Activated naive CD4-positive, alpha-beta T cell treated with anti-CD3 and anti-CD28 coated beads, Interleukin-2, amount 10 ng/mL, durations not matched to agents 7 days and 5 days (primary cell): ENCODE results near the gene SNUPN.
"Not testable (repeated sequence)": the region's sequence is repeated elsewhere in the genome, so short reads cannot be mapped to it uniquely, and the experiment has no call there.

Source experiments
- CTCF ChIA-PET: fragments of 350-600 bp; sonication (Branson Sonifier 250); formaldehyde crosslinking; loops from one replicate; lab custom pipeline; 2021; ENCODE audit warnings: antibody characterized with exemption; lab: Charles Lee
- DNase-seq: peaks from one replicate; pipeline ENCODE4 v3.0.0-alpha.2; 2020
- H3K27ac Mint-ChIP-seq: one replicate; pipeline ENCODE4 v1.8.0; 2021; ENCODE audit warnings: mild to moderate bottlenecking, moderate library complexity, mixed read lengths
- H3K27me3 Mint-ChIP-seq: one replicate; pipeline ENCODE4 v1.8.0; 2021; ENCODE audit warnings: mild to moderate bottlenecking, mixed read lengths
- H3K36me3 Mint-ChIP-seq: one replicate; pipeline ENCODE4 v1.8.0; 2021; ENCODE audit warnings: mixed read lengths
- H3K4me1 Mint-ChIP-seq: one replicate; pipeline ENCODE4 v1.8.0; 2021; ENCODE audit warnings: mixed read lengths
- H3K4me3 Mint-ChIP-seq: one replicate; pipeline ENCODE4 v1.8.0; 2021; ENCODE audit warnings: mild to moderate bottlenecking, moderate library complexity, mixed read lengths
- H3K9me3 Mint-ChIP-seq: one replicate; pipeline ENCODE4 v1.8.0; 2021; ENCODE audit warnings: mixed read lengths

SNUPN gene

DNA sequence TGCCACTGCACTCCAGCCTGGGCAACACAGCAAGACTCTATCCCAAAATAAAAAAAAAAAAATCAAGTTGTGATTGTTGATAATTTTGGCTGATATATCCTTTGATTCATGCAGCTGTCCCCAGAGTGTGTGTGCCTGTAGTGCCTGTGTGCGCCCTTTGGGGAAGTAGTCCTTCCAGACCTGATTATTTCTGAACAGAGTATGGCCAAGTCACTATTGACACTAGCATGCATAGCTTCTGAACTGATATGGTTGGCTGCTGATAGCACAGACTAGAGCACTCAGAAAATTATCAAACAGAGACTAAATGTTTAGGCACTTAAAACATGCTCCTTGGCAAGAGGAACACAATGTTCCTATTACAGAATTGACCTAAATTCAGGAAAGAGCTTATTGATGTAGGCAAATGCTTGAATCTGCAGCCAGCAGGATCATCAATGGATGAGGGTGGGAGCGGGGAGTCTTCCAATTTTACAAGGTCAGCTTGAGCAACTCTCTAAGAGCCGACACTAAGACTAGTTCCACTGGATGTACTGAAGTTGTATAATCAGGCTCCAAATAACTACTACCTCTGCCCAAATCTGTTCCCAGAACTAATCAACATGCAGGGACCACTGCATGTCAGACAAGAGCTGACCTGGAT, 28.7 kb downstream of the SNUPN start:
- Mint-ChIP-seq H3K9me3 (no peaks in the 10 kb centered on the region), H3K27ac (peak overlapping the region; percentile 90), H3K36me3 (peaks cover 63% of the 10 kb centered on the region), H3K4me1 (peaks cover 42% of the 10 kb centered on the region), H3K27me3 (no peaks in the 10 kb centered on the region), H3K4me3 (peak overlapping the region; percentile 56)
- no peak for DNase-seq
- CTCF ChIA-PET = interaction anchor here (0.6 to 4.5 kb wide), 19 partner anchors 9 to 229 kb away, joined by 3 to 61 read pairs (median 5); partner anchors contain the start of genes IMP3, MAN2C1, PTPN9 and SIN3A

DNA sequence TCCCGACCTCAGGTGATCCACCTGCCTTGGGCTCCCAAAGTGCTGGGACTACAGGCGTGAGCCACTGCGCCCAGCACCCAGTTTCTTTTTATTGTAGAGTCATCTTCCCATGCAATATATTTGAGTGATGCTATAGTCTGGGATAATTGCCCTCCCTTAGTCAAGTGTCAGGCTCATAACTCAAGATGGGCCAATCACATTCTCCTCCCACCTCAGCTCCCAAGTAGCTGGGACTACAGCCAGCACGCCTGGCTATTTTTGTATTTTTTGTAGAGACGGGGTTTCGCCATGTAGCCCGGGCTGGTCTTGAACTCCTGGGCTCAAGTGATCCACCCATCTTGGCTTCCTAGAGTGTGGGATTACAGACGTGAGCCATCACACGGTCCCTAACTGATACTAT, 31.2 kb downstream of the SNUPN start:
- Mint-ChIP-seq H3K27ac (no peak overlapping the region), H3K4me1 (peaks cover 53% of the 10 kb centered on the region), H3K27me3 (no peaks in the 10 kb centered on the region), H3K9me3 (no peaks in the 10 kb centered on the region), H3K4me3 (no peak overlapping the region), H3K36me3 (peaks cover 51% of the 10 kb centered on the region)
- no peak for DNase-seq
- CTCF ChIA-PET = no interaction called here

DNA sequence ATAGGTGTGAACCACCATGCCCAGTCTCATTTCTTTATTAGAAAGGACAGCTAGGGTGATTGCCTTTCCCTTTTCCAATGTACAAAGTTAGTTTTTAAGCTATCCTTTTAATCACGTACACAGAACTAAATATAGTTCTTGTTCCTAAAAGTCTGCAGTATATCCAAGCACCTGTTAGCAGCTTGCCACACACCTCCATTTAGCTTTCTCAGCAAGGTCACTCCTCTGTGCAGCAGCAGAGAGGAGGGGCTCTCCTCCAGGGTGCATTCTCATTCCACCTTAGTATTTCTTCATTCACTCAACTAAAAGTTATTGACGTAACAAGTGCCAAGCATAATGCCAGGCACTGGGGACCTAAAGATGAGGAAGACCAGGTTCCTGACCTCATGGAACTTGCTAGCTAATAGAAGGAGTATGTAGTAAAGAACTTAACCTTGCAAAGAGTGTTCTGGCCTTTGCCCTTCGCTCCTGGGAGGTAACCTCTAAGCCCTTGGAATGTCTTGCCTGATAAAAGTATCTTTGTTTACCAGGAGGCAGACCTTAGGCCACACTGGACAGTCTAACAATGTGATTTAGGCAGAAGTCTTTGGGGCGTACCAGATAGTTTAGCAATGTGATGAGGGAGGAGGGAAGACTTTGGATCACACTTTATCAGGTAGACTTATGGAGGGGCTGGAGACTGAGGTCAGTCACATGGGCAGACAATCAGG, 33.7 kb downstream of the SNUPN start:
- Mint-ChIP-seq H3K9me3 (no peaks in the 10 kb centered on the region), H3K27ac (no peak overlapping the region), H3K4me3 (no peak overlapping the region), H3K4me1 (peaks cover 36% of the 10 kb centered on the region), H3K36me3 (peaks cover 48% of the 10 kb centered on the region), H3K27me3 (no peaks in the 10 kb centered on the region)
- CTCF ChIA-PET = no interaction called here
- DNase-seq = no peak

DNA sequence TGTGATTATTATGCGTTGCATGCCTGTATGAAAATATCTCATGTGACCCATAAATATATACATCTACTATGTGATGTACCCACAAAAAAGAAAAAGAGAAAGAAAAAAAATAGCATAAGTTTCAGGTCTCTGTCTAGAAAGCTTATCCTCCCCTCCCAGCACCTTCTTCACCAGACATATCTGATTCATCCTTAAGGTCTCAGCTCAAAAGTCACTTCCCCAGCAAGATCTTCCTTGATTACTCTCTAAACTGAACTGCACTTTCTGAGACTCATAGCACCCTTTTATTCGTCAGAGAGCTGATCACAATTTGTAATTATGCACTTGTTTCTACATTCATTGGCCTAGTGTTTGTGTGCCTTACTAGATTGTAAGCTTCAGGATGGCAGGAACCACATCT, 35.3 kb downstream of the SNUPN start:
- no peaks in the 10 kb centered on the region for H3K9me3 Mint-ChIP-seq
- no peaks in the 10 kb centered on the region for H3K27me3 Mint-ChIP-seq
- CTCF ChIA-PET = interaction anchor here (1.0 kb wide), 1 partner anchor 81 kb away, joined by 3 read pairs; no protein-coding TSS in a partner anchor
- H3K36me3 Mint-ChIP-seq = peaks cover 37% of the 10 kb centered on the region
- no peak for DNase-seq
- no peak overlapping the region for H3K4me3 Mint-ChIP-seq
- H3K27ac Mint-ChIP-seq = peak overlapping the region; percentile 3
- H3K4me1 Mint-ChIP-seq = peaks cover 24% of the 10 kb centered on the region

DNA sequence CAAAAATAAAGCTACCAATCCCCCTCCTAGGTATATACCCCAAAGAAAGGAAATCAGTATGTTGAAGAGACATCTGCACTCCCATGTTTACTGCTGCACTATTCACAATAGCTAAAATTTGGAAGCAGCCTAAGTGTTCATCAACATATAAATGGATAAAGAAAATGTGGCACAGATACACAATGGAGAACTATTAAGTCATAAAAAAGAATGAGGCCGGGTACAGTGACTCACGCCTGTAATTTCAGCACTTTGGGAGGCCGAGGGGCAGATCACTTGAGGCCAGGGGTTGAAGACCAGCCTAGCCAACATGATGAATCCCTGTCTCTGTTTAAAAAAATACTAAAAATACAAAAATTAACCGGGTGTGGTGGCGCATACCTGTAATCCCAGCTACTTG, 36.5 kb downstream of the SNUPN start:
- no peak overlapping the region for H3K27ac Mint-ChIP-seq
- no peak overlapping the region for H3K4me3 Mint-ChIP-seq
- CTCF ChIA-PET = interaction anchor here (3.0 kb wide), 1 partner anchor 8 kb away, joined by 9 read pairs; no protein-coding TSS in a partner anchor
- H3K9me3 Mint-ChIP-seq = no peaks in the 10 kb centered on the region
- DNase-seq = no peak
- H3K27me3 Mint-ChIP-seq = no peaks in the 10 kb centered on the region
- H3K36me3 Mint-ChIP-seq = peaks cover 30% of the 10 kb centered on the region
- peaks cover 24% of the 10 kb centered on the region for H3K4me1 Mint-ChIP-seq

DNA sequence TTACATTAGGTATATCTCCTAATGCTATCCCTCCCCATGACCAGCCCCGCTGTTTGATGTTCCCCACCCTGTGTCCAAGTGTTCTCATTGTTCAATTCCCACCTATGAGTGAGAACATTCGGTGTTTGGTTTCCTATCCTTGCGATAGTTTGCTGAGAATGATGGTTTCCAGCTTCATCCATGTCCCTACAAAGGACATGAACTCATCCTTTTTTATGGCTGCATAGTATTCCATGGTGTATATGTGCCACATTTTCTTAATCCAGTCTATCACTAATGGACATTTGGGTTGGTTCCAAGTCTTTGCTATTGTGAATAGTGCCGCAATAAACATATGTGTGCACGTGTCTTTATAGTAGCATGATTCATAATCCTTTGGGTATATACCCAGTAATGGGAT, 39.1 kb downstream of the SNUPN start:
- not testable (repeated sequence) for H3K4me3 Mint-ChIP-seq

DNA sequence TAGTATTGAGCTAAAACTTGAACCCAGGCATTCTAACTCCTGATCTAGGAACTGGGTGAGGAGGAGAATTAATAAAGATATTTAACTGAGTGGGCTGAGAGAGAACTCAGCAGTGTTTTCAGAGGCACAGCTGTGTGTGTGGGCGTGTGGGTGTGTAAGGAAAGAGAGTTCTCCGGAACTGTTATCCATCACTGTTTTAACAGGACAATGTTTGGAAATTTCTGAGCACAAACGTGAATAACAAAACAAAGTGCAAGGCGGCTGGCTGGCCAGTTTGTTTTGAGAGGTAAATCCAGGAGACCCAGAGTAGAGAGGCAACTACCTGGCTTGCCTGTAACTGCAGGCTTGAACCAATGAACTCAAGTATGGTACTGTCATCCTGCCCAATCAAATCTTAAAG, 41.4 kb downstream of the SNUPN start:
- Mint-ChIP-seq H3K9me3 (no peaks in the 10 kb centered on the region), H3K36me3 (peaks cover 20% of the 10 kb centered on the region), H3K27ac (no peak overlapping the region), H3K27me3 (no peaks in the 10 kb centered on the region), H3K4me1 (peaks cover 18% of the 10 kb centered on the region), H3K4me3 (no peak overlapping the region)
- CTCF ChIA-PET = interaction anchor here (1.5 kb wide), 1 partner anchor 14 kb away, joined by 6 read pairs; no protein-coding TSS in a partner anchor
- DNase-seq = no peak

More for the DNA sequence above, 39.1 kb downstream of the SNUPN start:
- H3K9me3 Mint-ChIP-seq, H3K27me3 Mint-ChIP-seq, H3K27ac Mint-ChIP-seq, DNase-seq, CTCF ChIA-PET: not testable (repeated sequence)
- peaks cover 22% of the 10 kb centered on the region for H3K36me3 Mint-ChIP-seq
- H3K4me1 Mint-ChIP-seq = peaks cover 20% of the 10 kb centered on the region

DNA sequence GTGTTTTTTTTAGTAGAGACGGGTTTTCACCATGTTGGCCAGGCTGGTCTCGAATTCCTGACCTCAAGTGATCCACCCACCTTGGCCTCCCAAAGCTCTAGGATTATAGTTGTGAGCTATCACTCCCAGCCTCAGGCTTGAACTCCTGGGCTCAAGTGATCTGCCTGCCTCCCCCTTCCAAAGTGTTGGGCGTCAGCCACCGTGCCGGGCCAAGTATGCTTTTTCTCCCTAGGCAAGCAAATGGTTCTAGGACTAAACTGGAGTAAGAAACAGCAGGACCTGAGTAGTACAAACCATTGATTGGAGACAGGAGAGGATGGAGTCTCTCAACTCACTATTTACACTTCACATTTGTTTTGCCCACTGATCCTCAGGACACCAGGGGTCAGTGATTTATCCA, 41.8 kb downstream of the SNUPN start:
- no peaks in the 10 kb centered on the region for H3K27me3 Mint-ChIP-seq

DNA sequence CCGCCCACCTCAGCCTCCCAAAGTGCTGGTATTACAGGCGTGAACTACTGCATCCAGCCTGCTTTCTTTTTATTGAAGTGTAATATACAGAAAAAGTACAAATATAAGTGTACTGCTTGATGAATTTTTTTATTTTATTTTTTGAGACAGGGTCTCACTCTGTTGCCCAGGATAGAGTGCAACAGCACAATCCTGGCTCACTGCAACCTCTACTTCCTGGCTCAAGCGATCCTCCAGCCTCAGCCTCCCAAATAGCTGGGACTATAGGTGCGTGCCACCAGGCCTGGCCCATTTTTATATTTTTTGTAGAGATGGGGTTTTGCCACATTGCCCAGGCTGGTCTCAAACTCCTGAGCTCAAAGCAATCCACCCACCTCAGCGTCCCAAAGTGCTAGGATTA, 42.6 kb downstream of the SNUPN start:
- H3K4me3 Mint-ChIP-seq, H3K27me3 Mint-ChIP-seq, H3K9me3 Mint-ChIP-seq, DNase-seq, H3K27ac Mint-ChIP-seq: not testable (repeated sequence)
- H3K4me1 Mint-ChIP-seq = peaks cover 12% of the 10 kb centered on the region
- peaks cover 16% of the 10 kb centered on the region for H3K36me3 Mint-ChIP-seq
- CTCF ChIA-PET = interaction anchor here (1.5 kb wide), 1 partner anchor 15 kb away, joined by 6 read pairs; no protein-coding TSS in a partner anchor

More for the DNA sequence above, 41.8 kb downstream of the SNUPN start:
- no peaks in the 10 kb centered on the region for H3K9me3 Mint-ChIP-seq
- H3K4me1 Mint-ChIP-seq = peaks cover 16% of the 10 kb centered on the region
- H3K36me3 Mint-ChIP-seq = peaks cover 17% of the 10 kb centered on the region
- H3K4me3 Mint-ChIP-seq = no peak overlapping the region
- no peak overlapping the region for H3K27ac Mint-ChIP-seq
- CTCF ChIA-PET = interaction anchor here (1.5 kb wide), 1 partner anchor 14 kb away, joined by 6 read pairs; no protein-coding TSS in a partner anchor
- DNase-seq = no peak

DNA sequence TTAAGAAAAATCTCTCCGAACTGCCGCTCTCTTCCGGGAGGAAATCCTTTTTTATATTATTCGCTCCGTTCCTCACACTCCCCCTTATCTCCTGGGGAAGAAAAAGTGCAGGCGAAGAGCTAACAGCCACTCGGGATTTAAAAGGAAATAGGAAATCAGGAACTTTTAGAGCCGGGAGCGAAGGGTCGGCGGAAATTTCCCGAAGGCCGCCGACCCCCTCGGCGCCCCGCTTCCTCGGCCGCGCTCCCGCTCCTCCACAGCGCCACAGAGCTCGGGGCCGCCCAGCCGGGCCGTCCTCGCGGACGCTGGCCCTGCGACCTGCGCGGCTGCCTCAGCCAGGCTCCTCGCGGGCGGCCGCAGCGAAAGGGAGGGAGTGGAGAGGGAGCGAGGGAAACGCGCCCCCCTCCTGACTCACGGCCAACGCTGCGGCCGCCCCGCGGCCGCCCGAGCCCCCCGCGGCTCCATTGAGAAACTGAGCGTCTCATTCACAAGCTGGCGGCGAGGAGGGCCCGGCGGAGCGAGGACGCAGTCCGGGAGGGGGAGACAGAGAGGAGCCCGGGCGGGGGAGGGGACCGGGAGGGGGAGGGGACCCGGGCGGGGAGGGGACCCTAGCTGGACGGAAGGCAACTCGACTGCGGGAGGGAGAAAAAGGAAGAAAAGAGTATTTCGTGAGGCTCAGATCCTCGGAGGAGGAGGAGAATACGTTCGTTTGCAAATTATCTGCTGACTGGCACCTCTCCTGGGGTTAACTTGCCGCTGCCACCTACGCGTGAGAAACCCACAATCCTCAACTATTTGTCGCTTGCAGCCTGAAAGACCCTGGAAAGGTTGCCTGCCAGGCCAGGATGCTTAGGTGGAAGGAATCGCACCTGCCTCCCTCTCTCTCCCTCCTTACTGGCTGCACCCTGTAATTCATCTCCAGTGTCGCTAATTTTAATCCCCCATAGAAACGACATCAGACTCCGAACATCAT, 46.3 kb downstream of the SNUPN start, which contains the start of gene PTPN9:
PTPN9 (minus strand) TSS at position 368 of the 973 bp plus-strand sequence. CDS start 539 bp downstream, outside the sequence.
- Mint-ChIP-seq H3K9me3 (no peaks in the 10 kb centered on the region), H3K27me3 (no peaks in the 10 kb centered on the region), H3K4me1 (peaks cover 29% of the 10 kb centered on the region), H3K4me3 (peak within 1 kb of the TSS; percentile 92), H3K36me3 (peaks cover 7% of the 10 kb centered on the region), H3K27ac (peak within 1 kb of the TSS; percentile 88)
- CTCF ChIA-PET = interaction anchor here (0.7 to 2.6 kb wide), 9 partner anchors 13 to 126 kb away, joined by 3 to 15 read pairs (median 4); partner anchors contain the start of genes IMP3 and SNUPN
- DNase-seq = peak; percentile 84

DNA sequence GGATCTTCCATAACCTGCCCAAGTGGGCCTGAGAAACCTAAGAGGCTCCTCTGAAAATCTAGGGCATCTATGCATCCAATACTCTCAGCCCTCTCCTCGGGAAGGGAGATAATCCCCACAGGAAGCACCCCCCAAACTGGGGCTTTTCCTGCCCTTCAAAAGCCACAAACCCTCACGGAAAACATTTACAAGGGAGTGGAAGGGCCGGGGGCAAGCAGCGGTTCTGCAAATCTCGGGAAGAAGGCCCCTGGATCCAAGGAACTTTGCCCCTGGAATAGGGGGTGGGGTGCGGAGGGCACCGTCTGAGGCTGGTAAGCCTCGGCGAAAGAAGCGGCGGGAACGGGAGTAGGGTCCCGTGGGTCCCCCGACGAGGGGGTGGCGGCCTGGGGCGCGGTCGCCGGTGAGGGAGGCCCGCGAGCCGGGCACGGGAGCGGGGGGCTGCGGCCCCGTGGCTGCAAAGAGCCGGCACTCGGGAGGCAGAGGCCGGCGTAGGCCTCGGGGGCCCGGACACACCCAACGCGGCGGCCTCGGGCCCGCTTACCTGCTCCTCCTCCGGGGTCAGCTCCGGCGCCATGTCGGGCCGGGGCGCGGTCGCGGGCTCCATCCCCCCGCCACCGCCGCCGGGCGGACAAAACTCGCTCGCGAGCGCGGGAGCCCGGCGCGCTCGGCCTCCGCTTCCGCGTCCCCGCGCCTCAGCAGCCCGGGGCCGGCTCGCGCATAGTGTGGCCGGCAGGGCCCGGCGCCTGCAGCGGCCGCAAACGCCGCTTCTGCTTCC, 47.2 kb downstream of the SNUPN start:
- H3K27me3 Mint-ChIP-seq = no peaks in the 10 kb centered on the region
- peaks cover 10% of the 10 kb centered on the region for H3K36me3 Mint-ChIP-seq
- peak; percentile 44 for DNase-seq
- peak overlapping the region; percentile 88 for H3K27ac Mint-ChIP-seq
- H3K9me3 Mint-ChIP-seq = no peaks in the 10 kb centered on the region
- CTCF ChIA-PET = interaction anchor here (0.7 to 2.6 kb wide), 7 partner anchors 19 to 125 kb away, joined by 3 to 15 read pairs (median 5); partner anchors contain the start of genes IMP3 and SNUPN
- peak overlapping the region; percentile 92 for H3K4me3 Mint-ChIP-seq
- H3K4me1 Mint-ChIP-seq = peaks cover 35% of the 10 kb centered on the region

DNA sequence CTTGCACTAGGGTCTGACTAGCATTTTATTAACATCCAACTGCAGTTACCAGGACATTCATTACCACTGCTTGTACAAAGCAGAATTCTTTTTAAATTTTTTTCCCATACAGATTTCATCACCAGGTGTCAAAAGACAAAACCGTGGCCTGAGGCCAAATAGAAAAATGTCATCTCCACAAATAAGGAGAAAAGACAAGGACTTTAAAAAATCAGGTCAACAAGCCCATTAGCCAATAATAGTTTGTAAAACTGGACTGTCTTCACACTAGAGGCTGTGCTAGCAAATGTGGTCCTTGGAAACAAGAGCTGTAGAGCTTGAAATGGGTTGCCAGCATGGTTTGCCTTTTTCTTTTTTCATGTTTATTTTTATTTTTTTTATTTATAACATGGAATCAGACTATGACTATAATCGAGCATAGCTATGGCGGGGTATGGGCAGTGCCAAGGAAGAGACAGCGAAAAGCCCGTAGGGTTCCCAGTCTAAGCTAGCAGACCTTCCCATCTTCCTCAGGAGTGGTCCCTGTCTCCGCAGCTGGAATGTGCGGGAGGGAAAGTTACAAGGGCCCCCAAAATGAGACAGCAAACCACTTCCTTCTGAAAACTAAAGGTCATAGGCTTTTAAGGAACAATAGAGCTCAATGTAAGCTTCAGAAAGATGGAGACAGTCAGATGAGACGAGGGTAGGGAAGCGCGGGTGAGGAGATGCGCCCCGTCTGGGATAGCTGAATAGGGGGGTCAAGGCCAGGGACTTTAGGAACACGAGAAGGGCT, 47.9 kb downstream of the SNUPN start:
- Mint-ChIP-seq H3K27me3 (no peaks in the 10 kb centered on the region), H3K4me1 (peaks cover 38% of the 10 kb centered on the region)
- no peak for DNase-seq

More for the DNA sequence above, 47.9 kb downstream of the SNUPN start:
- H3K27ac Mint-ChIP-seq = peak overlapping the region; percentile 85
- peaks cover 10% of the 10 kb centered on the region for H3K36me3 Mint-ChIP-seq
- H3K4me3 Mint-ChIP-seq = peak overlapping the region; percentile 92
- H3K9me3 Mint-ChIP-seq = no peaks in the 10 kb centered on the region
- CTCF ChIA-PET = interaction anchor here (2.6 kb wide), 1 partner anchor 61 kb away, joined by 15 read pairs; the partner anchor contains the start of gene IMP3
